IPS DF 4.7 (cell line): ENCODE results near the gene DCD.
A peak's percentile ranks its signal among the peaks of the same experiment; 100 is the strongest.
"Not testable (repeated sequence)": the region's sequence is repeated elsewhere in the genome, so short reads cannot be mapped to it uniquely, and the experiment has no call there.

Experiments used
- DNase-seq: peaks from one replicate; pipeline ENCODE4 v3.0.0-alpha.2; 2013; ENCODE audit warnings: low spot score; ENCODE audit errors: extremely low read depth

DCD gene

GRCh38 chr12:54654926-54655325 is 6.8 kb upstream of the DCD start:
- DNase-seq: no peak

- DNase-seq: no peak
These were observed 4.9 kb upstream of the DCD start for GRCh38 chr12:54653025-54653424.

DNA sequence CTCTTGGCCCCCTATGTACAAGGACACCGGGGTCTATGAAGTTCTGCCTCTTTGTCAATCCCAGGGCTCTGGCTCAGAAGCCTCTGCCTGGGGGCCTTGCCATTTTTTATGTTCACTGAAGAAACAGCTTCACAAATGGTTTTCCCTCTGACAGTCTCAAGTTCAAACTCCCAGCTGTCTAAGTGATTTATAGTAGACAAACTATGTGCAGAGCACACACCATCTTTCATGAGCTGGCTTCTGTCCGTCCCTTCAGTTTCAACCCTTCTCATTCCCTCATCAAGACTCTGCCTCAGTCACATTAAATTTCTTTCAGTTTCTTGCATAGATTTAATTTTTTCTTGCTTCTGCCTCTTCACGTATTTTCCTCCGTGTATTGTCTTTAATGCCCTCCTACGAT is 2.7 kb upstream of the DCD start:
- no peak for DNase-seq

DNA sequence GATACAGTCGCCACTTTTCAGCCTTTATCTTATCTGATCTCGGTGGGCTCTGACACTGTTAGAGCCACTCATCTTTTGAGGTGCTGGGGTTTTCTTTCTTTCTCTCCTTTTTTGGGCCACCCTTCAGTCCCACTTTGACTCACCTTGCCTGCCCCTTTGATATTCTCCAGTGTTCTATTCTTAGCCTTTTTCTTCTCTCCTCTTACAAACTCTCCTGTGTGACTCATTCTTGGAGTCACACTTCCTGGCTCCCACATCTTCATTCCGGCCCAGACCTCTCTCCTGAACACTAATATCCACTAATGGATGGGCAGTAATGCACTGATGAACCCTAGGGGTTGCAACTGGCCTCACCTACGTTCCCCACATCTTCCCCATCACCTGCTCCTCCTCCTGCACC is 2.2 kb upstream of the DCD start:
- DNase-seq: no peak

DNA sequence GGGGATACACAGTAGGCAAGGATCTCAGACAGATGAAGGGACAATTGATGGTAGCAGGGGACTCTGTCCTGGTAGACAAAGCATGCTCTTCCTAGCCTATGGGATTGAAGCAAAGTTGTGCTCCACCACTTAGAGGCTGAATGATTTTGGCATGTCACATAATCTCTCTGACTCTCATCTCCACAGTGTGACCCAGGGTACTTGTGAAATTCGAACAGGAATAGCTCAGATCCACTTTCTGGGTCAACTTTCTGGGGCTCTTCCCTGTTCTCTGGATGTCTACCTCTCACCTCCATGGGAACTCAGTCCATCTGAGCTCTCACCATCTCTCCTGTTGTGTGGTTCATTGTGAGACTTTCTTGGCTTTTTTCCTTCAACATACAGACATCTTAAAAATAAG is 1.7 kb upstream of the DCD start:
- no peak for DNase-seq

- no peak for DNase-seq
These were observed 6.6 kb downstream of the DCD start for GRCh38 chr12:54641554-54641953.

GRCh38 chr12:54641089-54641488 is 7.1 kb downstream of the DCD start:
- no peak for DNase-seq

- not testable (repeated sequence) for DNase-seq
These were observed 9.1 kb downstream of the DCD start for GRCh38 chr12:54639112-54639511.

DNA sequence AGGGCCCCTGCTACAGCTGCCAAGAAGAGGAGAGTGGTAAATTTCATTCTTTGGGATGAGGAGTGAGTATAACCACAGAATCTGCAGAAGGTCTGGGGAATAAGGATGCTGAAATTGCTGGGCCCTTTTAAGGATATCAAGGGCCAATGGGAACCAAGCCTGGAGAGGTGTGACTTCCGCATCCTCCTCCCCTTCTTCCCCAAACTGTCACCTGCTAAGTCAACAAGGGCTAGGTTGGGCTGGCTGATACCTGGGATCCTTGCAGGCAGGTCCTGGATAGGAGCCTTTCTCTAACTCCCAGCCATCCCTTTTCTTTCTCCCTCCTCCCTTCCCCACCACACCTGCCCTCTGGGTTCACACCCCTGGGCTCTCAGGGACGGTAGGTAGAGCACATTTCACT is 13.4 kb downstream of the DCD start, which contains the start of gene LACRT:
TSS of gene LACRT (minus strand) at position 101 of the 400 bp plus-strand sequence. CDS start at position 47, 54 bp downstream.
- no peak for DNase-seq

DNA sequence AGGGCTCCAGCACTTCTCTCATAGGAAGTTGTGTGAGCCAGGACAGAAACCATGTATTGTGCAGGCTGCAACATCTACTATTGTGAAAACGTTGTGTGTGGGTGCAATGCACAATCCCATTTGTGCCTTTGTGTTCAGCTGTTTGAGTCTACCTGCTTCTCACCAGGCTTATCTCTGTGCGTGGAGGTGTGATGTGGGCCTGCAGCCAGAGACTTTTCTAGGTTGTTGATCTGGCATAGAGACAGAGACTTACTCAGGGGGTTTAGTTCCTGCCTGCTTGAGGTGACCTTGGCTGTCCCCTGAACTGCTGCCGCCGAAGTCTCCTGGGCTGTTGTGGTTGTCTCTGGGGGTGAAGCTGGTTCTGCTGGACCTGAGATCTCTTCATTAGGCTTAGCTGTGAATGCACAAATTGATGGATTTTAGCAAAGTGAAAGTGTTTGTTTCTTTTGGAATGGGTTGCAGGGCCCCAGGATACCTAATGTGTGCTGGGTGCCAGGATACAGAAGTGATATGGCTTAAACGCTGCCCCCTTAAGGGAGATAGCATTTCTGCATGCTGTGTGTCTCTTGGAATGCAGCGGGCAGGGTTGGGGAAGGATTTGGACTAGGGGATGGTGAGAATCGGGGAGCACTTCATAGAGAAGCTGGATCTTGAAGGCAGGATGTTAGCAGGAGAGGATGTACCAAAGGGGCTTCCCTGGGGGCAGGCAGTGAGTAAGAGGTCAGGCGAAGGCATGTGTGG is 16.0 kb downstream of the DCD start:
- DNase-seq: peak; percentile 16

DNA sequence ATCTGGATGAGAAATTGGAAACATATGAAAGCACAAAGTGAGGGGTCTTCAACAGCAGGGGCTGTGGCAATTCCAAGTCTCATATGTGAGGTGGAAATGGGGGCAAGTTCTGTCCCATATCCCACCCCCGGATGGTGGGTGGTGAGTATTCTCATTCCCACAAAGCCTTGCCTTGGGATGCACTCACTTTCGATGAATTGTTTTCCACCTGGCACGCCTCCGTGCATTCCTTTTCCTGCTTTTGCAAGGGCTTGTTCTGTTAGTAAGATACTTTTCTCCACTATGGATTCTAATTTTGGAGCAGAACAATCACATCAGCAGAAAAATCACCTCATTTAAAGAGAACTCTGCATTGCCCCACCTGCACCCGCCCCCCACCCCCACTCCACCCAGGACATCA is 16.6 kb downstream of the DCD start:
- DNase-seq: no peak

DNA sequence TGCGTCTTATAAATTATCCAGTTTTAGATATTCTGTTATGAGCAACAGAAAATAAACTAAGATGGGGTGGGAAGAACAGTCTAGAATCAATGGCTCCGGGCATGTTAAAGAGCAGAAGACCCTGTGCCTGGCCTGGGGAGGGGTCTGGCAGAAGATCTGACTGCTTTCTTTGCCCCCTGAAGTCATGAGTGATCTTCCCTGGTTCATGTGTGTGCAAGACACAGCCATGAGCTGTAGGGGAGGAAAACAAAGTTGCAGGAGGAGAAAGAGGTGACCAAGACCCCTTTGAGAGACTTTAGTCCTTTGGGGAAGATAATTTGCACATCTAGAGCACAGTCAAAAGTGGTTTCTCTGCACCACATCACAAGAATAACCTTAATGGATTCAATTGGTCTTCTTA is 18.2 kb downstream of the DCD start:
- no peak for DNase-seq

- no peak for DNase-seq
These were observed 19.8 kb downstream of the DCD start for GRCh38 chr12:54628186-54628846.

DNA sequence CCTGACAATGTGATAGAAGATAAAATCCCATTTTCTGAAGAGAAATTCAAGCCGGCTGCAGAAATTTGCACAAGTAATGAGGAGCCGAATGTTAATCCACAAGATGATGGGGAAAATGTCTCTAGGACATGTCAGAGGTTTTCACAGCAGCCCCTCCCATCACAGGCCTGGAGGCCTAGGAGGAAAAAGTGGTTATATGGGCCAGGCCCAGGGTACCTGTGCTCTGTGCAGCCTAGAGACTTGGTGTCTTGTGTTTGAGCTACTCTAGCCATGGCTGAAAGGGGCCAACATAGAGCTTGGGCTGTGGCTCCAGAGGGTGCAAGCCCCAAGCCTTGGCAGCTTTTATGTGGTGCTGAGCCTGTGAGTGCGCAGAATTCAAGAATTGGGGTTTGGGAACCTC is 20.9 kb downstream of the DCD start:
- DNase-seq: no peak

- DNase-seq: no peak
These were observed 22.6 kb downstream of the DCD start for GRCh38 chr12:54625598-54625997.

DNA sequence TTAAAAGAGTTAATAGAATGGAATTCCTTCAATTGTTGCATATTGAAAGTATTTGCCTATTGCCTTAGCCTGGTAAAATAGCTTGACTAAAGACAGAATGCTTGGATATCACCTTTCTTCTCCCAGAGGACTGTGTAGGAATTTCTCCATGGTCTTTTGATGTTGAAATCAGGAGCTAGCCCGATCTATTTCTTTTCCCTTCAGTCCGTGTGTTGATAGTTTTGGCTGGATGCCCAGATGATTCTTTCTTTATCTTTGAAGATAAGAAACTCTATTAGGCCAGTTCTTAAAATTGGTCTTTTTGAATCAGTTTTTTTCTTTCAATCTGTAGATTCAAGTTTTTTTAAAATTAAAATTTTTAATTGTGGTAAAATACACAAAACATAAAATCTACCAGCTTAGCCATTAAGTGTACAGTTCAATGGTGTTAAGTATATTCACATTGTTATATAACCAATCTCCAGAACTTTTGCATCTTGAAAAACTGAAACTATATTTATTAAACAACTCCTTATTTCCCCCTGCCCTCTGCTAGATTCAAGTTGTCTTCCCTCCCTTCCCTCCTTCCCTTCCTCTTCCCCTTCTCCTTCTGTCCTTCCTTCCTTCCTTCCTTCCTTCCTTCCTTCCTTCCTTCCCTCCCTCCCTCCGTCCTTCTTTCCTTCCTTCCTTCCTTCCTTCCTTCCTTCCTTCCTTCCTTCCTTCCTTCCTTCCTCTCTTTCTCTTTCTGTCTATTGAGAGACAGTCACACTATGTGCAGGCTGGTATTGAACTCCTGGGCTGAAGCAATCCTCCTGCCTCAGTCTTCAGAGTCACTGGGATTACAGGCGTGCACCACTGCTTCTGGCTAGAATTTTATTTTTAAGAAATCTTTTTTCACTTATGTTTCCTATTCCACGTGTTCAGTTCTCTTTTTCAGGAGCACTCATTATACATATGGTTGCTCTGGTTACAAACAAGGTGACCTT is 23.6 kb downstream of the DCD start:
- no peak for DNase-seq

GRCh38 chr12:54622463-54623183 is 25.5 kb downstream of the DCD start:
- no peak for DNase-seq

GRCh38 chr12:54616933-54617680 is 31.1 kb downstream of the DCD start:
- no peak for DNase-seq

- DNase-seq: no peak
These were observed 35.9 kb downstream of the DCD start for GRCh38 chr12:54612225-54612750.

- DNase-seq: no peak
These were observed 36.4 kb downstream of the DCD start for GRCh38 chr12:54611715-54612149.
